ENCODE measurements around the gene KHDRBS2.

The KHDRBS2 gene

DNA sequence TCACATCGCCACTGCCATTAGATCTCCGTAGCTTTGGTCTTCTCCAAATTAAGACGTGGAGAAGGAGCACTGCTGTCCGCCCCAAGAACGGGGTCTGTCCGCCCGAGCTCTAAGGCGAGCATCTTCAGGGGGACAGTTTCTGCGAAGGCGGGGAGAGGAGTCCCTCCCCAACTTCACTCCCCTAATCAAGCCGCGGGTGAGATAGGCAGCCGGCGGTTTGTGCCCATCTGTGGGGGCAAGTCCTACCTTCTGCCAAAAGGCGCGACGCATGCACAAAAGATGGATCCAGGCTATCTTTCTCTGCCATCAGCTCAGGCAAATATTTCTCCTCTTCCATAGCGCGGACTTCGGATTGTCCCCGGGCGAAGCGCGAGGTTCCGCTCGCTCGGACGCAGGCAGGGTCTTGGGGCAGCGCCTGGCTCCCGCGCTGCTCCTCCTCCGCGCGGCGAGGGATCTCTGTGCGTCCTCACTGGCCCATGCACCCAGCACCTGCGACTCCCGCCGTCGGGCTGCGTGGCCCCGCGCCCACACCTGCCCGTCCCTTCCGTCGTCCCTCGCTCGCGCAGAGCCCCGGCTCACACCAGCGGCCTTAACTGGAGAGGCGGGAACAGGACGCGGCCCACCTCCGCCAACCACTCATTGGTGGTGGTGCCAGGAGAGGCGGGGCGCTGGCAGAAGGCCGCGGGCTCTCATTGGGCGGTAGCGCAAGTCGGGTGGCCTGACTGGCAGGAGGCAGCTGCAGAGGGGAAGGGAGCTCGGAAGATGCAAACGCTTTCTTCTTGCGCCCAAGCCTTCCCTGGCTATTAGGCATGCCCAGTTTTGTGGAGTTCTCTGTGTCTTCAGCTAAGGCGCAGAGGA is at the start of gene KHDRBS2:
Gene KHDRBS2 (minus strand): TSS at position 614 of the 858 bp plus-strand sequence.
- in situ Hi-C loops (cut with MboI; ENCODE audit: low sequenced_read_pairs) = no loop called here

- in situ Hi-C loops (cut with MboI; ENCODE audit: low sequenced_read_pairs) = no loop called here
These were observed 42.6 kb upstream of the KHDRBS2 start for GRCh38 chr6:62328607-62329006.

DNA sequence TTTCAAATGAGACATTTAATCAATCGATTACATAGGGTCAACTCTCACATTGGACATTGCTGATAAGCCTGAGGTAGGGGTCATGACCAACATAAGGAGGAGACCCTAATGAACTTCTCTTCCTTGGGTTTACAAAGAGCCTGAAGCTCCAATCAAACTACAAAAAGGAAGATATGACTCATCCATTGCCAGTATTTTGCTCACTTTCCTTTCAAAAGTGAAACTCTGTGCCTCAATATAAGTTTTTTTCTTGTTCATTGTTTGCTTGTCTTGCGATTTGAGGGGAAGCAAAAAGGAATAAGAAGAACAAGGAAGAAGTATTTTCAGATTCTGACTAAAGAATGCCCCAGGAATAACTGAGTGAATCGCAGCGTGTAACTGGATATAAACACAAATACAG is 38.8 kb upstream of the KHDRBS2 start:
- in situ Hi-C loops (cut with MboI; ENCODE audit: low sequenced_read_pairs) = no loop called here

GRCh38 chr6:62323818-62324431 is 37.9 kb upstream of the KHDRBS2 start:
- in situ Hi-C loops (cut with MboI; ENCODE audit: low sequenced_read_pairs) = no loop called here

- in situ Hi-C loops (cut with MboI; ENCODE audit: low sequenced_read_pairs) = no loop called here
These were observed 12.8 kb upstream of the KHDRBS2 start for GRCh38 chr6:62298745-62299392.

DNA sequence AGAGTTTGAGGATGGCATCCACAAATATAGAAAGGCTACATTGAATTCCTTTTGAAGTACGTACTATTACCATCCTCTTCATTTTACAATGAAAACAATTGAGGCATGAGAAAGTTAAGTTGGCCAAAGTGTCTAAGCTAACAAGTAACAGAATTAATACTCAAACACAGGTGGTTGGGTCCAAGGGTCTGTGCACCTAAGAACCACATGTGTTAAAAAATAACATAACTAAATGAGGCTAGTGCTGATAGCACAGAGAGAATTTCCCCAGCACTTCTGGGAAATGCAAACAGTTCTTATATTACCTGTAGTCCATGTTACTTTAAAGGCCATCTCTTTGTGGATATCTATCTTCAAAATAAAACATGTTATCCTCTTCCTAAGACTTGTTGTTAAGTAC is 10.5 kb upstream of the KHDRBS2 start:
- in situ Hi-C loops (cut with MboI; ENCODE audit: low sequenced_read_pairs) = no loop called here

DNA sequence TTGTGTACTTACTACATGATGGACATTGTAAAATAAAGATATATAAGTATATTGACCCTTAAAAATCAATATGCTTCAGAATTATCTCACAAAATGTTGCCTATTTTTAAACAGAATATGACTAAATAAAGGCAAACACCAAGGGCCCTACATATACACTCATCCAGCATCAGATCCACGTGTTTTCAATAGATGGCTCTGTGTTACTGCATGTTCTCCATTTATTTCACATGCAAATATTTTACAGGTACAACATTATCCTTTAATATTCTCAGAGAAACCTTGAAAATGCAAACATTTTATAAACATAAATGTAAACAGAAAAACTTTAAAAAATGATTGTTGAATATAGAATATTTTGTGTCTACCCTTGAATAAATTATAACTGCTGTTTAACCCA is 2.9 kb upstream of the KHDRBS2 start:
- in situ Hi-C loops (cut with MboI; ENCODE audit: low sequenced_read_pairs) = no loop called here

DNA sequence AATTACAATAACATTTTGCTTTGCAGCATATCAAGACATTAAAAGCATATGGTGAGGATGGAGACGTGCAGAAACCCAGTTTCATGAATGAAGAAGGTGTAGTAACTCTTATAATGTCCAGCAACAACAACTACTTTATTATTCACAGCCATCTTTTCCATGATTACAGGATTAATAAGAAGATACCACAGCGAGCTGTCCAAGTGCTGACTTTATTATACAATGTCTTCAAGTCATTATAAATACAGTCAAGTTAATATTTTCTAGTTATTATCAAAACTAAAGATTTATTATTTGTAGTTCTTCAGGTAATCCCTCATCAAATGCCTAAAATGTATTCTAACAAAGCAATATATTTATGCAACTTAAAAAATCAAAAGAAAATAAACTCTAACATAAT is 2.5 kb upstream of the KHDRBS2 start:
- in situ Hi-C loops (cut with MboI; ENCODE audit: low sequenced_read_pairs) = no loop called here

GRCh38 chr6:62286470-62286843 is 432 bp upstream of the KHDRBS2 start:
- in situ Hi-C loops (cut with MboI; ENCODE audit: low sequenced_read_pairs) = no loop called here

DNA sequence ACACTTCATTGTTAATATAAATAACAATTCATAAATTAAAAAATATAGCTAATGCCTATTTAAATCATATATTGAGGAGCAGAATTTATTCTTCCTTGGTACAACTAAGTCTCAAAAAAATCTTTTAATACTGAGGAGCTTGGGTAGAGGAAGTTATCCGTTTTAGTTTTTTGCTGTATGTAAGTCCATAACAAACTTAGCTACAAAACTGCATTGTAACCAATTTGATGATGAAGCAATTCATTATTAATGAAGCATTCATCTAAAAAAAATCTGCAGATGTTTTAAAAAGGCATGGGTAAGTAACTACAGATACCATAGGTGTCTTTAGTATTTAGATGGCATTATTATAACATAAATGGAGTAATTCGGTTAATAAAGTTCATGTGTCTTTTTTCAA is 1.3 kb downstream of the KHDRBS2 start:
- in situ Hi-C loops (cut with MboI; ENCODE audit: low sequenced_read_pairs) = no loop called here

- in situ Hi-C loops (cut with MboI; ENCODE audit: low sequenced_read_pairs) = no loop called here
These were observed 2.1 kb downstream of the KHDRBS2 start for GRCh38 chr6:62283796-62284411.

GRCh38 chr6:62283365-62283764 is 2.7 kb downstream of the KHDRBS2 start:
- in situ Hi-C loops (cut with MboI; ENCODE audit: low sequenced_read_pairs) = no loop called here

GRCh38 chr6:62280099-62280498 is 5.9 kb downstream of the KHDRBS2 start:
- in situ Hi-C loops (cut with MboI; ENCODE audit: low sequenced_read_pairs) = no loop called here

GRCh38 chr6:62272114-62272513 is 13.9 kb downstream of the KHDRBS2 start:
- in situ Hi-C loops (cut with MboI; ENCODE audit: low sequenced_read_pairs) = no loop called here

DNA sequence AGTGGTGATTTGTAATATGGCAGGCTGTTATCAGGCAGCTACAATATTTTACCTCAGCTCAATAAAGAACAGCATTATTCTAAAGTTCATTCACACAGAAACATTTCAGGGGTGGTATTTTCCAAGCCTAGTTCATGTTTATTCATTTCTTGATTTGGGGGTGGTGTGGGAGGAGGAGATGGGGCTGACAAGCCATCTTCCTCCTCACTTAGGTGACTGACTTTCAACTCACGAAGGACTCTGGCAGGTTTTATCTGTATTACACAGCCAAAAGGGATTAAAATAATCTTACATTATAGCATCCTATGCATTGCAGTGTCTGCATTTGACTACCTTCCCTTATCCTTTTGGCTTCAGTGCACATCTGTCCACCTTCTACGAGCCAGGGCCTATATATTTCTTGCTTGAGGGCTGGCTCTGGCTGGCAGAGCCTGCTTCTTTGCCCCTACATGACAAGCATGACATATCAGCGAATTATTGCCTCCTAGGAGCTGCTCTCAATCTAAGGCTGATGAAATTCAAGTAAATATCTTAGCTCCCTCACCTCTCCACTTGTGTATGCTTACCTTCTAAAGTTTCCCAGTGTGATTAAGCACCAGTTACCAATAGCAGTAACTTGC is 20.0 kb downstream of the KHDRBS2 start:
- in situ Hi-C loops (cut with MboI; ENCODE audit: low sequenced_read_pairs) = no loop called here

GRCh38 chr6:62262283-62262682 is 23.7 kb downstream of the KHDRBS2 start:
- in situ Hi-C loops (cut with MboI; ENCODE audit: low sequenced_read_pairs) = no loop called here

- in situ Hi-C loops (cut with MboI; ENCODE audit: low sequenced_read_pairs) = no loop called here
These were observed 39.9 kb downstream of the KHDRBS2 start for GRCh38 chr6:62246087-62246486.

GRCh38 chr6:62236784-62237183 is 49.2 kb downstream of the KHDRBS2 start:
- in situ Hi-C loops (cut with MboI; ENCODE audit: low sequenced_read_pairs) = no loop called here

- in situ Hi-C loops (cut with MboI; ENCODE audit: low sequenced_read_pairs) = no loop called here
These were observed 56.8 kb downstream of the KHDRBS2 start for GRCh38 chr6:62229231-62229630.

- in situ Hi-C loops (cut with MboI; ENCODE audit: low sequenced_read_pairs) = no loop called here
These were observed 68.2 kb downstream of the KHDRBS2 start for GRCh38 chr6:62217866-62218265.

DNA sequence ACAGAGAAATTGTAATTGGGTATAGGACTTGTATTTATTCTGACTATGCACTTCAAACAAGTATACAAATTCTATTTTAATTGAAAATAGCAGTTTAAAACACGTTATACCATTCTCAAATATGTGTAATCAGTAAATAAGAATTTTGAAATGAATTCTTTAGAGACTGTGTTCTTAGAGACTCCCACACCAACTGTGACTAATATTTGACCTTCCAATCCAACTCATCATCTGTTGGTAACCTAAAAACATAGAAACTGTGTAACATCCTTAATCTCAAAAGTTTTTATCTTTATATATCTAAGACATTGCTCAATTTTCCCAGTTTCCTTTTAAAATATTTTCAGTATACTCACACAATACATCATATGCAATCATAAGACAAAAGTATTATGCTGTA is 83.9 kb downstream of the KHDRBS2 start:
- in situ Hi-C loops (cut with MboI; ENCODE audit: low sequenced_read_pairs) = no loop called here

Data from HL-60/S4 treated with retinoic acid at 250 ng/mL for 4 days and 3 days (cell line).